Nephron (organoid): ENCODE measurements around the gene CABLES2.

Experiments used
- H3K27ac Mint-ChIP-seq, 3 experiments: 2 replicates each; pipeline ENCODE4 v1.8.0; 2020; ENCODE audit warnings: mixed read lengths in 3 of 3, mild to moderate bottlenecking in 2 of 3, moderate library complexity in 1 of 3
- H3K27me3 Mint-ChIP-seq: 2 replicates; pipeline ENCODE4 v1.8.0; 2021; ENCODE audit warnings: low read depth, mild to moderate bottlenecking, moderate library complexity, mixed read lengths
- H3K36me3 Mint-ChIP-seq: 2 replicates; pipeline ENCODE4 v1.8.0; 2020; ENCODE audit warnings: low read depth, mixed read lengths
- H3K4me1 Mint-ChIP-seq: 2 replicates; pipeline ENCODE4 v1.8.0; 2020; ENCODE audit warnings: mixed read lengths
- H3K4me3 Mint-ChIP-seq, 3 experiments: 2 replicates each; pipeline ENCODE4 v1.8.0; 2020; ENCODE audit warnings: mild to moderate bottlenecking in 3 of 3, mixed read lengths in 3 of 3, moderate library complexity in 2 of 3
- H3K9me3 Mint-ChIP-seq: 2 replicates; pipeline ENCODE4 v1.8.0; 2020; ENCODE audit warnings: mixed read lengths
- CTCF ChIP-seq, 3 experiments: fragments of 200-600 bp; sonication (generic); IDR thresholded peaks; one replicate each; pipeline ENCODE4 v1.5.0; 2021; ENCODE audit warnings: antibody characterized with exemption in 3 of 3; ENCODE audit not compliant: unreplicated experiment in 3 of 3

The CABLES2 gene

GRCh38 chr20:62372042-62372993, 34.8 kb downstream of the CABLES2 start:
- H3K27ac Mint-ChIP-seq = peak overlapping the region; percentile 46 to 71 (median 67)
- H3K4me1 Mint-ChIP-seq = peaks cover 41% of the 10 kb centered on the region
- peaks cover 4% of the 10 kb centered on the region for H3K9me3 Mint-ChIP-seq
- H3K27me3 Mint-ChIP-seq = peaks cover 4% of the 10 kb centered on the region
- peaks cover 7% of the 10 kb centered on the region for H3K36me3 Mint-ChIP-seq
- H3K4me3 Mint-ChIP-seq = peak overlapping the region in 2 of 3 experiments; percentile 2 to 52
- no peak for TF ChIP-seq CTCF (IDR thresholded peaks at IDR 0.05; ENCODE audit: unreplicated experiment in 3 of 3)

GRCh38 chr20:62371588-62372041, 35.5 kb downstream of the CABLES2 start:
- peaks cover 4% of the 10 kb centered on the region for H3K36me3 Mint-ChIP-seq
- no peak for TF ChIP-seq CTCF (IDR thresholded peaks at IDR 0.05; ENCODE audit: unreplicated experiment in 3 of 3)
- peaks cover 4% of the 10 kb centered on the region for H3K27me3 Mint-ChIP-seq
- H3K4me1 Mint-ChIP-seq = peaks cover 34% of the 10 kb centered on the region
- no peak overlapping the region for H3K27ac Mint-ChIP-seq
- no peak overlapping the region for H3K4me3 Mint-ChIP-seq
- peaks cover 4% of the 10 kb centered on the region for H3K9me3 Mint-ChIP-seq

DNA sequence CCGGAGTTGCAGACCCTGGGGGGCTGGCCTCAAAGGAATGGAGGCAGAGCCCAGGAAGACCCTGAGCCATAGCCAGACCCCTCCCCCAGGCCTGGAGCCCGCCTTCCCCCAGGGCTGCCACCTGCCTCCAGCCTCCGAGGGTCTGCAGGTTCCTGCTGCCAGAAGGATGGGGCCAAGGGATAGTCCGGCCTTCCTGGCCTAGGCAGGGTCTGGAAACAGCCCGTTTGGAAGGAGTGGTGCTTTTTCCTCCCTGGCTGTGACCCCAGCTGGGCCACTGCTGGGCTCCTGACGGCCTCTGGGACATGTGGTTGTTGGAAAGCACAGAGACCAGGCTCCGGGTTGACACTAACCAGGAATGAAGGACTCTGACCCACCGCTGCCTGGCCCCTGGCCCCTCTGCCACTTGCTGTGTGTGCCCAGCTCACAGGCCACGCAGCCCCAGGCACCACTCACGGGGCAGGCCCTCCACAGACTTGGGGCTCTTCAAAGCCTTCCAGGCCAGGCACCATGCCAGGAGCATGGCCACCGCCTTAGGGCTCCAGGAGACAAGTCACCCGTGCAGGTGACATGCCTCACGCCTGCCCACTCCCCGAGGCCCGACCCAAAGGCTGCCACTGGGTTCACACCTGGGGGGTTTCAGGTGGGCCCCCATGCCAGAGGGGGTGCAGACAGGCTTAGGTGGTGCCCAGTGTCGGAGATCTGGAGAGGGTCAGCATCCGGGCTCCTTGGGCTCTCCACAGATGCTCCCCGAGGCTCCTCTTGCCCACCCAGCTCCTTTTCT, 36.1 kb downstream of the CABLES2 start:
- Mint-ChIP-seq H3K9me3 (peaks cover 4% of the 10 kb centered on the region), H3K4me3 (no peak overlapping the region), H3K27me3 (peaks cover 4% of the 10 kb centered on the region), H3K36me3 (peaks cover 4% of the 10 kb centered on the region), H3K27ac (peak overlapping the region in 2 of 3 experiments; percentile 48 to 77), H3K4me1 (peaks cover 33% of the 10 kb centered on the region)
- TF ChIP-seq CTCF (IDR thresholded peaks at IDR 0.05; ENCODE audit: unreplicated experiment in 3 of 3) = no peak

DNA sequence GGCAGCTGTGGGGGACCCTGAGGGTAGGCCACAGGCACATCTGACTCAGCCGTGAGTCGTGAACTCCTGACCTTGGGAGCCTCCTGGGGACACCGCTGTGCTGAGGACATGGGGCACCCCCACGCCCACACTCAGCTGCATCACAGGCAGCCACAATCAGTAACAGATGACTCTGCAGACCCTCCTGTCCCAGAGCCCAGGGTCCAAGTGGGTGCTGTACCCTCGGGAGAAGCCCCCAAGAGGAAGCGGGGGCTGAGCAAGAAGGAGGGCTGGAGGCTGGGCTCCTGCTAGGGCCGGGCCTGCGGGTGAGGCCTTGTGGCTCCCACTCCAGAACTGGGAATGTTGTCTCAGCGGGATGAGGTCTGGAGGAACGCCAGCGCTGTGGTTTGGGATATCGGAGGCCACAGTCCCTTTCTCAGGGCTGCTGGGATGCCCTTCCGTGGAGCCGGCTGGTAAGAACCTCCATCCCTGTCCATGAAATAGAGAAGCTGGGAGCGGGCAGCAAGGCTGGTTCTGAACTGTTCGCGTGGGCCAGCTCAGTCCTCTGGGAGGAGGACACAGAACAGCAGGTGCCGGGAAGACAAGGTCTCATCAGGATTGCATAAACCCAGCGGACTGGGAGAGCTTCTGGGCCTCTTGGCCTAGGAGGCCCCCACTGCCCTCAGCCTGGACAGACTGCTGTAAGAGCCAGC, 36.8 kb downstream of the CABLES2 start:
- Mint-ChIP-seq H3K36me3 (peaks cover 4% of the 10 kb centered on the region), H3K27me3 (peaks cover 4% of the 10 kb centered on the region), H3K9me3 (peaks cover 4% of the 10 kb centered on the region), H3K4me1 (peaks cover 34% of the 10 kb centered on the region), H3K4me3 (no peak overlapping the region), H3K27ac (peak overlapping the region; percentile 48 to 77 (median 67))
- no peak for TF ChIP-seq CTCF (IDR thresholded peaks at IDR 0.05; ENCODE audit: unreplicated experiment in 3 of 3)

GRCh38 chr20:62369815-62370114, 37.3 kb downstream of the CABLES2 start:
- Mint-ChIP-seq H3K4me1 (peaks cover 39% of the 10 kb centered on the region), H3K27ac (peak overlapping the region in 2 of 3 experiments; percentile 85 to 98), H3K9me3 (peaks cover 4% of the 10 kb centered on the region), H3K36me3 (peaks cover 4% of the 10 kb centered on the region), H3K27me3 (peaks cover 4% of the 10 kb centered on the region), H3K4me3 (no peak overlapping the region)
- TF ChIP-seq CTCF (IDR thresholded peaks at IDR 0.05; ENCODE audit: unreplicated experiment in 3 of 3) = no peak
